HG03025 (cell line): ENCODE measurements around the gene LTBP2.

ENCODE experiments used
- ATAC-seq: cut with Tn5 transposase; IDR thresholded peaks from one replicate; pipeline ENCODE4 v1.9.1; 2021; ENCODE audit warnings: mild to moderate bottlenecking, moderate library complexity; ENCODE audit not compliant: unreplicated experiment, low FRiP score

The LTBP2 gene

DNA sequence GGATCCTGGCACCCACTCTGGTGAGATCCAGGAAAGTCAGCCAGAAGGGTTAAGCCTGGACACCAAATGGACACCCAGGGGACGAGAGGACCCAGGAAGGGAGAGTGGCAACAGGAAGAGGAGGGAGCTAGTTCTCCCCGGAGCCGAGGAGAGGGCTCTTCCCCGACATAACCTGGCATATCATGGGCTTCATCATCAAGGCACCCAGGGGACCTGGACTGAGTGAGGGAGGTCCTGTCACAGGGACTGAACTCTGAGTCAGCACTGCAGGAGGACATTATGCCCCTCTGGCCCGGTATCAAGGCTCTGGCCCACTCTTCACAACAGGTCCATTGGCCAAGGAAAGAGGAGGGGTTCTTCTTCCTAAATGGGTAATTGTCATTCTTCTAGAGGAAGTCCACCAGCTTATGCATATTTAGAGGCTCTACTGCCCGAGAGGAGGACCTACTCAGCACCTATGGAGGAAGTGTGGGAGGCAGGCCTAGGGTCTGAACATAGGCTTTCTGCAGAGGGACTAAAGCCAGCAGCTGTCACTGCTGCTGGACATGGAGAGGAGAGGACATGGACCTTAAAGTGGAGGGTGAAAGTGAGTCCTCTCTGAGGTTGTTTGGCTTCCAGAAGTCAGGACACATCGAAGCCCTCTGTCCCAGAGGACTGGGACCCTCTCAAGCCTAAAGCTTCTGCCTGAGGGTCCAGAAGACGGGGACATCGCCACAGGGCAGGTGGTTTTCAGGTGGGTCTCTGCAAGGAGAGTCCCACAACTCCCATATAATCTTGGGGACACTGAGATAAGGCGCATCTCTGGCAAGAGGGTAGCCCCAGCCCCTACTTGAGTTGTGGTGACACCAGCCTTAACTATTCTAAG is 99.8 kb downstream of the LTBP2 start:
- no peak for ATAC-seq

DNA sequence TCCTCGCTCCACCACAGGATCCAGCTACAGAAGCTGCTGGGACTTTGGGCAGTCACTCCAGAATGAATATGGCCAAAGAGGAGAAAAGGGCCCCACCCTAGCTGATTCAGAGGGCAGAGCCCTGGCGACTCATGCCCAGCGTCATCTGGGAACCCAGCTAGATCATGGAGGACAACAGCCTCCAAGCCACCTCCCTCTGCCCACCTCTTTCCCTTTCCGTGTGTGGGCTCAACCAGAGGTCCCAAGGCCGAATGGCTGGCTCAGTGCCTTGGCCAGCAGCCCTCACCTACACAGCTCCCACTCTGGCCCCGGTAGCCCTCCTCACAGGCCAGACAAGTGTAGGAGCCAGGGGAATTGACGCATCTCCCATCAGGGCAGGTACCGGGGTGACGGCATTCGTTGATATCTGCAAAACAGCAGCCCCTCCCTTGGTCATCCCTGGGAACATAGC is 101.1 kb downstream of the LTBP2 start:
- no peak for ATAC-seq

DNA sequence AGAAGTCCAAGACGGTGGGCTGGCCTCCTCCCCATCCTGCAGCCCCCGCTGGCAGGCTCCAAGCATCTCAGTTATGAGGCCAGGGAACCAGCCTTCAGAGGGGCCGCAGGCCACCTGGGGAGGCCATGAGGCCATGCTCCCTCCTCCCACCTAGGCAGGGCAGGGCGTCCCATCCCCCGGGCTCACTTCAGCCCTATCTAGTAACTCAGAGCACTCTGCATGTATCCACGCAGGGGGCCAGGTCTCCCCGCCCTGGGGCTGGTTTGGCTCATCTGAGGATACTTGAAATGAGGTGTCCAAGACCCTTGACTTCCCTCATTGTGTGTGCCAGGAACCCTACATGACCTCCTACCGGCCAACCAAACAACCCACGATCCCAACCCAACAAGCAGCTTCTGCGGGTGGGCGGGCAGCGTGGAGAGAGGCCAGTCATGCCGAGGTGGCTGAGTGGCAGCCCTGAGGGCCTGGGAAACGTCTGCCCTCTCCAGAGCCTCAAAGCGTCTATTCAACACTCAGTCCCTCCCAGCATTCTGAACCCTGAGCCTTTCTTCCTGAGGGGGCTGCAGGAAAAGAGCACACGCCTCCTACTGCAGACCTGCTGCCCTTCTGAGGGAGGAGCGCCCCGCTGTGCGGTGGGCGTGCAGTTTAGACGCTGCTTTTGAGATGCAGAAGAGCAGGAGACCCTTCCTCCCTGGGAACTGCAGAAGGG is 101.7 kb downstream of the LTBP2 start:
- ATAC-seq: no peak

DNA sequence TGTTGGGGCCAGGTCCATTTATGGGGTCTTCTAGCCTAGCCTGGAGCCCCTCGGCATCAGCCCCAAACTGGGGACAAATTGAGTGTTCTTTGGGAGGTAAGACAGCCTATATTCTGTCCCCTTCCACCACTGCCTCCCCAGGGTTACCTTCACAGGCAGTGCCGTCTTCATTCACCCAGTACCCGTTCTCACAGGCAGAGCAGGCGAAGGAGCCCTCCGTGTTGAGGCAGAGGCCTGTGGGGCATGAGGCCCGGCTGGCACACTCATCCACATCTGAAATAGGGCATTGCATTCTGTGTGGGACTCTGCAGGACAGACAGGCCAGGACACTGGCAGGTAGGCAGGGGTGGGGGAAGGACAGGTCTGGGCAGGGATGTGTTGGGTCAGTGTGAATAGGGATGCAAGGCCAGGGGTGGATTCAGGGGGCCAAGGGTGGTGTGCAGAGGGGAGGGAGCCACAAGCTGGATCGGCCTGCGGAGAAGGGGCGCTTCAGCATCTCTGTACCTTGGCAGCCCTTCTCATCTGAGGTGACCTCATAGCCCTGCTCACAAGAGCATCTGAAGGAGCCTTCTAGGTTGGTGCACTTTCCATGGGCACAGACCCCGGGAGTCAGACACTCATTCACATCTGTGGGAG is 102.3 kb downstream of the LTBP2 start:
- no peak for ATAC-seq

DNA sequence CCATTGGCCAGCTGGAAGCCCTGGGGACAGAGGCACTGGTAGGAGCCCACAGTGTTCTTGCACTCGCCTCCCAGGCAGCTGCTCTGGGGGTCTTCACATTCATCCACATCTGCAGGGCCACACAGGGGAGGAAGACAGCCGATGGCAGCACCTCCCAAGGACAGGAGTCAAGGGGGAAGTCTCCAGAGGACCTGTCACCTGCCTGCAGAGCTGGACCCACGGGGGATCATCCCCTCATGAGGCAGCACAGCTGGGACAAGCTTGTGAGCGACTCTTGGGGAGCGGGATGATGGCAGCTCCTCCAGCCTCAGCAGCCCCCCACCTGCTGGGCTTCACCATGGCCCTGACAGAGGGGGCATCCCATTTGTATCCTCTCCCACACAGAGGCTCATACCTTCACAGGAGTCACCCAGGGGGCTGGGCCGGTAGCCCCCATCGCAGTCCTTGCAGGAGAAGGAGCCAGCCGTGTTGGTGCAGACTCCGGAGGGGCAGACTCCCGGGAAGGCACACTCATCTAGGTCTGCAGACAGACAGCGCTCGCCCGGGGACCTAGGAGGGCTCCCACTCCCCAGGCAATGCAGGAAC is 103.1 kb downstream of the LTBP2 start:
- ATAC-seq: no peak

DNA sequence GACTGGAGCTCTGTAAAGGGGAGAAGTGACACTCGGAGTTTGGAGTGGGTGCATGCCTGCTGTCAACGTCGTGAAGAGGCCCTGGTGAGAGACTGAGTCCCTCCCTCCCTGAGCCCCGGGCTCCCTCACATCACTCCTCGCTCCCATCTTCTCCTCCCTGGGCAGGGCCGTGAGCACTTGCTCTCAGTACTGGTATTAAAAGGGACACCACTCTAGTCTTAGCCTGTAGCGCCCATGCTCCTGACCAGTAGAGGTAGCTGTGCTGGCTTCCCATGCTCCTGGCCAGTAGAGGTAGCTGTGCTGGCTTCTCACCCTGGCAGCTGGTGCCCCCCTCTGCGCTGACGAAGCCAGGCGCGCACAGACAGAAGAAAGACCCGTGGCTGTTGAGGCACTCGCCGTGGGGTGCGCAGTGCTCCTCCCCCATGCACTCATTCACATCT is 103.7 kb downstream of the LTBP2 start:
- ATAC-seq: no peak

DNA sequence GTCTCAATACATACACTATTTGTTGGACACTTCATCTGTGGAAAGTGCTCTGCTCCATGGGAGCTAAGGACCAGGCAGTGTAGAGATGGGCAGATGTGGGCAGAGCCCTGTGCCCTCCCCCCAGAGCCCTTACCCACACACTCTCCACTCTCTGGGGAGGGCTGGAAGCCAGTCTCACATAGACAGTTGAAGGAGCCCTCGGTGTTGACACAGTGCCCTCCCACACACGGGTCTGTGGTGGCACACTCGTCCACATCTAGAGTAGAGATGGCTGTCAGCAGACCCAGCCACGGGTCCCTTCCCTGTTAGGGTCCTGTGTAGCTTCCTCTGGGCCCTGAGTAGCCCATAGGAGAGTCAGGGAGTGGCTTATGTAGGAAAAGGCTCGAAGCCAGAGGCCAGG is 104.2 kb downstream of the LTBP2 start:
- ATAC-seq: no peak

DNA sequence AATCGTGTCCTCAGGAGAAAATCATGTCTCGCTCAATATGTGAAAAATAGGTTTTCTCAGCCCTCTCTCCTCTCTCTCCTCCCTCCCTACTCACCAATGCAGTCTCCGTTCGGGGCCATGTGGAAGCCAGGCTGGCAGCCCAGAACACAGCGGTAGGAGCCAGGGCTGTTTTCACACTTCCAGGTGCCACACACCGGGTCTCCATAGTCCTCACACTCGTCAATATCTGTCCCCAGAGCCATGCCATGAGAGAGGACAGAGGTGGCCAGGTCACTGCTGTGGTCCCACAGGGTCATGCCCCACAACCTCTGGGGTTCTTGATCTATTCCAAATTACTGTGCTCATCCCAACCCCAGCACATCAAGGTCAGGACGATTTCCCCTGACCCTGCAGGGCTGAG is 105.0 kb downstream of the LTBP2 start:
- no peak for ATAC-seq

DNA sequence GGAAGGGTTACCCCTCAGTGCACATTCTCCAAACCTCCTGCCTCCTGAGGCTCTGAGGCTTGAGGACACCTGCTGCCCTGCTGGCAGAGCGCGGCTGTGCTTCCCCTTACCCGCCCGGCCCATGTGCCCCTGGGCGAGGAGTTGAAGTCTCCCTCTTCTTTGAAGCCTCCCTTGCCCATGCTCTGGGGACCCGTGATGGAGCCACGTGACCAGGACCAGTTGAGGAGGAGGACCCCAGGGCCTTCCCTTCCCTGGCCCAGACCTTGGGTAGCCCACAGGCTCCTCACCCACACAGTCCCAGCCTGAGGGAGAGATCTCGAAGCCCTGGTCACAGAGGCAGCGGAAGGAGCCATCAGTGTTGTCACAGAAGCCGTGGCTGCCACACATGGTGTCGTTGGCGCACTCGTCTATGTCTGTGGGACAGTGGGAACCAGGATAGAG is 105.6 kb downstream of the LTBP2 start:
- ATAC-seq: no peak

DNA sequence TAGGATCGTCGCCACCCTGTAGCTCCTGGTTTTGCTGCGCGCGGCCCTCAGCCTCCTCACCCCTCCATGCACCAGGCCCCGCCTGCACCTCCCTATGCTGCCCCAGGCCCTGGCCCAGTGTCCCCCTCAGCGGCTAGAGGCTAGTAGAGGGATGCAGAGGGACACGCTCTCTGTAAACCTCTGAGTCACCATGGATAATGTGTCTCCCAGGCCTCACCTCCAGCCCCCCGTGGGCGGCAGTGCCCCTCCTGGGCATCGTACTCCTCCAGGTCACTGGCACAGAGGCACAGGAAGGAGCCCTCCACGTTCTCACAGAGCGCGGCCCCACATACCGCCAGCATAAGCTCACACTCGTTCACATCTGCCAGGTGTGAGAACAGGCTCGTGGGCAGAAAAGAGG is 106.2 kb downstream of the LTBP2 start:
- no peak for ATAC-seq

DNA sequence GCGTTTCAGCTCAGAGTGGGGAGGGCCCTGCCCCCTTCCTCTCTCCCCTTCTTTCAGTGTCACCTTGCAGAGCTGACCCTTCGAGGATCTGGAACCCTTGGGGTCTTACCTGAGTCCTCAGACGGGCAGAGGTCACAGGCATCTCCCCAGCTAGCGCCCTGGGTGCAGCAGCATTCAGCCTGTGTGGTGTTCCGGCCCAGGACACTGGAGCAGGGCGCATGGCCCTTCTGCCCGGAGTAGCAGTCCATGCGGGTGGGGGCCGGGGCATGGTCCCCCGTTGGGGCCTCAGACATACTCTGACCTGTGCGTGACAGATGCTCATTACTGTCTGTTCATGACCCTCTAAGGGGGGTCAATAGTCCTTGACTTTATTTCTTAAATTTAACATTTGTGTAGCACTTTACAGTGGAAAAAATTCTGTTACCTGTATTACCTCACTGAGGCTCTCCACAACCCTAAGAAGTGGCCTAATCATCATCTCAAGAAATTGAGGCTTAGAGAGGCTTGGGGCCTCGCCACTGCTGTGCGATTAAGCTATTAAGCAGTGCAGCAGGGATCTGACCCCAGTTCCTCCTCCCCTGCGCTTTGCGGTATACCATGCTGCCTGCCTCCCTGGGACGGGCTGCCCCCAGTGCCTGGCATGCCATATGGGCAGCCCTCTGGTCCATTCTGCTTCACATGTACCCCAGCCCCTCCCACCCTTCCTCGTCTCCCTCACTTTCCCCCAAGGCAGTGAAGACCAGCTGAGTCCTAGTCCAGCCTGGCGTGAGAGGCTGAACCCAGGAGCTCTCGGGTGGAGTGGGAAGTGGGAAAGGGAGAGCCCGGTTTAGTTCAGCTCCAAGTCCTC is 106.9 kb downstream of the LTBP2 start:
- ATAC-seq: no peak

DNA sequence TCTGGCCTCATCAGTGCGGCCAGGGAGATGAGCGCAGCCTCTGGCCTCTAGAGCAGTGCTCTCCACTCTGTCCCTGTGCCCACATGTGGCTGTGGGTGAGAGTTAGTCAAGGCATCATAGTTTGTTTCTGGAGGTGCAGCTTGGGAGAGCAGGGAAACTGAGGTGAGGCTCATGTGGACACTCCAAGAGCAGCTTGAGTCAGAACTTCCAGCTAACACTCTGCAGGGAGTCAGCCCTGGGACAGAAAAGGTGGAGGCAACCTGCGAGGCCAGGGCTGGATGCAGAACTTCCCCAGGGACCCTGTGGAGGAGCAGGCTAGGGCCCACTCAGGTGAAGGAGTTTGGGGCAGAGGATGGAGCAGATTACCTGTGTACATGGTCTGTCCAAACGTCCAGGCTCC is 107.6 kb downstream of the LTBP2 start:
- ATAC-seq: no peak

DNA sequence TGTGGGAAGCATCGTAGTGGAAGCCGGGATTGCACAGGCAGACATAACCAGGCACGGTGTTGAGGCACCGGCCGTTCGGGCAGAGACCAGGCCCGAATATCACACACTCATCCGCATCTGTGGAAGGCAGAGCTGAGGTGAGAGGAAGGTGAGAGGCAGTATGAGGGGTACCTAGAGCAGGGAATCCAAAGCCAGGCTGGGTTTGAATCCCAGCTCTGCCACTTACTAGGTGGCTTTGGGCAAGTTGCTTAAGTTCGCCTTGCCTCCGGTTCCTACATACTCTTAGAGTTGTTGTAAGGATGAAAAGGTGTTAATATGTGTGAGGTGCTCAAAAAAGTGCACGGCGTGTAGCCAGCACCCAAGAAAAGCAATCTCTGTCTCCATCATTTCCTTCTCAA is 108.1 kb downstream of the LTBP2 start:
- no peak for ATAC-seq

DNA sequence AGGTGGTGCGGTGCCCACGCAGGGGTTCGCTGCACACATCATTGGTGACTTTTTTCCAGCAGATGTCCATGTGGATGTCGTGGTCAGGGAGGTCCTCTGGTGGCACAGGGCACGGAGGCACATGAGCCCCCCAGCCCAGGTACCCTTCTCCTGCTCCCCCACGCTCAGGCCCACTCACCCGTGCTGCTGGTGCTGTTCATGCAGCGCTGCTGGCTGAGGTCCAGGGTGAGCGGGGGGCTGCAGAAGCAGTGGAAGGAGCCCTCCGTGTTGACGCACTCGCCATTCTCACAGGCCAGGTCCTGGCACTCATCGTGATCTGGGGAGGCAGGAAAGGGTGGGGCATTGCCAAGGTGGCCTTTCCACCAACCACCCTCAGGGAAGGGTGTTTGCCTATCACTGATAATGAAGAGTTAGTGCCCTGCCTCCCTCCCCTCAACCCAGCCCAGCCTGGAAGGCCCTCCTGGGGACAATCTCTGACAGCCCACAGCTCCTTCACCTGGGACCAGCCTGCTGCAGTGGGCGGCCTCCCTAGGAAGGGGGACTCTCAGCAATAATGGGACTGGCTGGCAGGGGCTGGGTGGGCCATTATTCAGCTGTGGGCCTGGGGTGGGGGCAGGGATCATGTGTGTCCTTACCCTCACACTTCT is 108.6 kb downstream of the LTBP2 start:
- no peak for ATAC-seq

DNA sequence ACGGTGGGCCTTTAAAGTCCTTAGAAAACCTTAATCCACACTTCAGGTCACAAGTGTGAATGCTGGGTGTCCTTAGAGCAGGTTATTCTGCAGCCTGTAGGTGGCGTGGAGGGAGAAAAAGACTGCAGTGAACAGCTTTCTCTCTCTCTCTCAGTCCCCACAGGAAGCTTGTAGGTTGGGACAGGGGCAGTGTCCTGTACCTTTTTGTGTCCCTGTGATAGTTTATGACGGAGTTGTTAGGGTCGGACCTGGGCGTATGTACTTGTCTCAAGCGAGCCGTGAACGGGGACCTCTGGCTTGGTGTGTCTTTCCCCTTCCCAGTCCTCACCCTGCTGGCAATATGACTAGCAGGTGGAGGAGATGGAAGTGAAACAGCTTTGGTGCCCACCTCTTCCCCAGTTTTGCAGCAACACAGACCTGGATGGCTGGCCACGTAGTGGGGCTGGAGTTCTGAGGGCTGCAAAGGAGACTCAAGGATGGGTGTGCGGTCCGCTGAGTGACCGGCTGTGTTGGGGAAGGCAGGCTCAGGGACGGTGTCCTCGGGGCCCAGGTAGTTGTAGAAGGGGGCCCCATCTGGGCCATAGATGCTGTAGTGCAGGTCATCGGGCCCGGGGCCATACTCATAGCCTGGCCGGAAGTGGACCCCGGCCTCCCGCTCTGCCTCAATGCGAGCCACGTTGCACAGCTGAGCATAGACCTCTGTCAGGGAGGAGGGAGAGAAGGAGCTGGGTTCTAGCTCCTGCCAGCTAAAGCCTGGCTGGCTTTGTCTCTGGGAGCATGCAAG is 109.6 kb downstream of the LTBP2 start:
- no peak for ATAC-seq

DNA sequence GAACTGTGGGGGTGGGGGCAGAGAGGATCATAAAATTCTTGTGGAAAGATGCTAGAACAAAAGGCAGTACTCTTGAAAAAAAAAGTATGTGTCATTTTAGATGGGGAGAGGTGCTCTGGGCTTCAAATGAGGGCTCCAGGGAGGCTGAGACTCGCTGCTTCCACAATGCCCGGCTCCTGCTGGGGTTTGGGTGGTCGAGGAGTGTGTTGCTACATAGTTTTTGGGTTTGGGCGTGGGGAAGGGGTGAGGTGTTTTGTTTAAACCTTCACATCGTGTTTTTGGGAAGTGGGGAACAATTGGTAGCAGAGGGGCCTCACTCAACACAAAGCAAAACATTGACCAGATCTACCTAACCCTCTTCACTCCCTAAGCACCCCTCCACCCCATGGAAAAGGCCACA is 110.3 kb downstream of the LTBP2 start:
- no peak for ATAC-seq

DNA sequence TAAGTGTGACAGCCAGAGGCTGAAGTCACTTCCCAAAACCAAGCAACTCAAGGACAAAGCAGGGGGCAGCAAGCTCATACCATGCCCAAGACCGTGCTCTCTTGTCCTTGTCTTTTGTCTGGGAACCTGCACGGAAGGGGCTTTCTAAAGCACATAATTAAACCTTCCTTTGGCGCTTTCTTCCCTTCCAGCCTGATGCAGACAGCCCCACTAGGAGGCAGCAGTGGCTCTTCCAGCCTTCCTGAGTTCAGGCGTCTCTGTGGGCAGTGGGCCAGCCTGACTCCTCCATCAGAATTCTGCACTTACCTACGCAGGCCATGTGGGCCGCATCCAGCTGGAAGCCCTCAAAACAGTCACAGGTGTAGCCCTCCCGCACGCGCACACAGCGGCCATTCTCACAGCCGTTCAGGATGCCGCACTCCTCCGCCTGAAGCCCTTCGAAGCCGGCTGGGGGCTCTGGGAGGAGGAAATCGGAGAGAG is 110.9 kb downstream of the LTBP2 start:
- no peak for ATAC-seq

DNA sequence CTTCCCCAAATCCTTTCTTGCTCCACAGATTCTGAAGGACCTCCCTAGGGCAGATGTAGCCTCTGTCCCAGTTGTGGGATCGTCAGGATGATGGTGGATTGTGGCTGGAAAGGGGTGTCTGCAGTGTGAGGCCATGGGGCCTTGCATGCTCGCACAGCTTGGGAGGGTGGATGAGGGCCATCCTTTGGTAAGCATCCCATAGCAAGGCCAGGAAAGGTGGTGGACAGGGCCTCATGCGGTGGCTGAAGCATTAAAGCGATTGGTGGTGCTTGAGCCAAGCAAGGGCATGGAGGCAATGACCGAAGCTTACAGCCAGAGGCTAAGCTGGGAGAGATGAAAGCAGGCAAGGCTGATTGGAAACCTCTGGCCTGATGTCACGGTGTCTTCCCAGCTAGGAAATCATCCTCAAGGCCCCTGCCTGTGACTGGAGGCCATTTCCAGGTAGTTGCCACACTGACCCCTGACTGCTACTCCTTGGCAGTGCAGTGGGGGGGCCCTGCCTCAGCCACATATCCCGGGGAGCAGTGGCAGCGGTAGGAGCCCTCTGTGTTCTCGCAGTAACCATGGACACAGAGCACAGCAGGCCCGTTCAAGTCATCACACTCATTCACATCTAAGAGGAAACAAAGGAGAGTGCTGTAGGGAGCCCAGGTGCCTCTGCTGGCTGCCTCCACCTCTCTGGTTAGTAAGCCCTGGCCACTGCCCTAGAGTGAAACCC is 111.5 kb downstream of the LTBP2 start:
- ATAC-seq: no peak
